Measurements from ENCODE around the gene CCDC102A. TPM values are rescaled to one million over a fixed set of nuclear protein-coding genes. Genes with fewer than 3 reads are reported as not detected.

Gene CCDC102A
- total RNA-seq, 1 donor from 2014 or later, result 13.7 TPM

GRCh38 chr16:57532266-57532625 is 4.1 kb downstream of the CCDC102A start:
- DNase-seq (ENCODE audit: low spot score in 2 of 2), result peak in 1 of 2 donors; percentile 54
- H3K4me1 ChIP-seq, result peaks cover 19 to 31% of the 10 kb centered on the region in 2 donors
- H3K36me3 ChIP-seq, result peaks cover 0 to 9% of the 10 kb centered on the region in 2 donors
- intact Hi-C loops (cut with DNase I), result loop anchor here (5.0 to 10.0 kb wide), 2 partner anchors 345 to 437 kb away; partner anchors contain the start of genes CPNE2, PSME3IP1 and RSPRY1
- H3K4me3 ChIP-seq, result peak overlapping the region in 1 of 2 donors; percentile 46
- no peaks in the 10 kb centered on the region for H3K27me3 ChIP-seq
- no peak overlapping the region for H3K27ac ChIP-seq
- no peaks in the 10 kb centered on the region for H3K9me3 ChIP-seq
- TF ChIP-seq CTCF (IDR thresholded peaks at IDR 0.05), result no peak

GRCh38 chr16:57531635-57532265 is 4.6 kb downstream of the CCDC102A start:
- H3K4me3 ChIP-seq, result no peak overlapping the region
- peak in 1 of 2 donors; percentile 54 for DNase-seq (ENCODE audit: low spot score in 2 of 2)
- no peak for TF ChIP-seq CTCF (IDR thresholded peaks at IDR 0.05)
- H3K4me1 ChIP-seq, result peaks cover 19 to 31% of the 10 kb centered on the region in 2 donors
- no peaks in the 10 kb centered on the region for H3K9me3 ChIP-seq
- no peaks in the 10 kb centered on the region for H3K27me3 ChIP-seq
- peaks cover 0 to 10% of the 10 kb centered on the region in 2 donors for H3K36me3 ChIP-seq
- intact Hi-C loops (cut with DNase I), result loop anchor here (5.0 to 10.0 kb wide), 2 partner anchors 344 to 437 kb away; partner anchors contain the start of genes CPNE2, PSME3IP1 and RSPRY1
- no peak overlapping the region for H3K27ac ChIP-seq

GRCh38 chr16:57531253-57531575 is 5.2 kb downstream of the CCDC102A start:
- Histone ChIP-seq H3K9me3 (no peaks in the 10 kb centered on the region), H3K4me1 (peaks cover 19 to 31% of the 10 kb centered on the region in 2 donors), H3K4me3 (no peak overlapping the region), H3K36me3 (peaks cover 0 to 14% of the 10 kb centered on the region in 2 donors), H3K27ac (no peak overlapping the region), H3K27me3 (no peaks in the 10 kb centered on the region)
- intact Hi-C loops (cut with DNase I), result loop anchor here (5.0 to 10.0 kb wide), 2 partner anchors 344 to 436 kb away; partner anchors contain the start of genes CPNE2, PSME3IP1 and RSPRY1
- no peak for TF ChIP-seq CTCF (IDR thresholded peaks at IDR 0.05)
- no peak for DNase-seq (ENCODE audit: low spot score in 2 of 2)

GRCh38 chr16:57530522-57531252 is 5.7 kb downstream of the CCDC102A start:
- H3K4me3 ChIP-seq, result no peak overlapping the region
- no peak for TF ChIP-seq CTCF (IDR thresholded peaks at IDR 0.05)
- peak in 1 of 2 donors; percentile 54 for DNase-seq (ENCODE audit: low spot score in 2 of 2)
- H3K27ac ChIP-seq, result peak overlapping the region; percentile 55 to 71
- intact Hi-C loops (cut with DNase I), result loop anchor here (5.0 to 10.0 kb wide), 2 partner anchors 343 to 436 kb away; partner anchors contain the start of genes CPNE2, PSME3IP1 and RSPRY1
- peaks cover 19 to 31% of the 10 kb centered on the region in 2 donors for H3K4me1 ChIP-seq
- no peaks in the 10 kb centered on the region for H3K9me3 ChIP-seq
- H3K27me3 ChIP-seq, result no peaks in the 10 kb centered on the region
- peaks cover 4 to 14% of the 10 kb centered on the region in 2 donors for H3K36me3 ChIP-seq

GRCh38 chr16:57530104-57530521 is 6.3 kb downstream of the CCDC102A start:
- no peak overlapping the region for H3K4me3 ChIP-seq
- peak overlapping the region; percentile 55 to 71 for H3K27ac ChIP-seq
- intact Hi-C loops (cut with DNase I), result loop anchor here (5.0 to 10.0 kb wide), 2 partner anchors 343 to 435 kb away; partner anchors contain the start of genes CPNE2, PSME3IP1 and RSPRY1
- H3K9me3 ChIP-seq, result no peaks in the 10 kb centered on the region
- DNase-seq (ENCODE audit: low spot score in 2 of 2), result peak in 1 of 2 donors; percentile 84
- H3K4me1 ChIP-seq, result peaks cover 19 to 29% of the 10 kb centered on the region in 2 donors
- H3K27me3 ChIP-seq, result no peaks in the 10 kb centered on the region
- TF ChIP-seq CTCF (IDR thresholded peaks at IDR 0.05), result no peak
- H3K36me3 ChIP-seq, result peaks cover 5 to 14% of the 10 kb centered on the region in 2 donors
